ENCODE data around the gene ZIC4. TPM values are rescaled to one million over a fixed set of nuclear protein-coding genes. Genes with fewer than 3 reads are reported as not detected.

ZIC4 gene
- total and polyA plus RNA-seq, 2 of the 8 experiments (the other 6 are each of a cell fraction or from before 2014, with no cell fraction given) = 0.03 to 0.13 TPM

GRCh38 chr3:147412917-147413685 is 6.8 kb upstream of the ZIC4 start (continued):
- TF ChIP-seq CHD7 (IDR thresholded peaks at IDR 0.05; ENCODE audit: insufficient replicate concordance, low read length) = peak; percentile 3
- TF ChIP-seq JUND (IDR thresholded peaks at IDR 0.05; ENCODE audit: low read length) = no peak
- 0 out of 4 replicates have a peak, but pooled peaks of 1 of the 2 experiments have one; percentile 26 for TF ChIP-seq HDAC2 (IDR thresholded peaks at IDR 0.05; ENCODE audit: borderline replicate concordance in 1 of 2, low read depth in 2 of 2, low read length in 2 of 2)
- TF ChIP-seq RNF2 (IDR thresholded peaks at IDR 0.05; ENCODE audit: borderline replicate concordance, low read depth, low read length, missing control alignments, poor library complexity, severe bottlenecking) = peak; percentile 99
- TF ChIP-seq CBX8 (IDR thresholded peaks at IDR 0.05; ENCODE audit: borderline replicate concordance, low read depth, low read length) = 0 out of 2 replicates have a peak, but pooled peaks have one; percentile 40

All from H1 (cell line).